Keratinocyte (primary cell): ENCODE data around the gene IQSEC2.

Experiments
- EZH2 ChIP-seq: IDR thresholded peaks from one replicate; pipeline ENCODE4 v1.6.1; 2012; ENCODE audit warnings: inconsistent platforms, mild to moderate bottlenecking, low read length, moderate library complexity
- TF ChIP-seq, protein P1 (sequence below), 3 experiments: IDR thresholded peaks in 1 of 3; conservative IDR thresholded peaks in 1 of 3; optimal IDR thresholded peaks in 1 of 3; 2 replicates in 2 of 3; 3 replicates in 1 of 3; pipeline versions ENCODE3 to v1.5.1; 2011; ENCODE audit warnings: low read length in 3 of 3, mild to moderate bottlenecking in 3 of 3, moderate library complexity in 2 of 3, control low read depth in 1 of 3, inconsistent platforms in 1 of 3; ENCODE audit not compliant: insufficient read depth in 2 of 3; ENCODE audit errors: extremely low read depth in 1 of 3

GRCh38 chrX:53281963-53282695, 745 bp upstream of the IQSEC2 start:
- TF ChIP-seq, protein P1, sequence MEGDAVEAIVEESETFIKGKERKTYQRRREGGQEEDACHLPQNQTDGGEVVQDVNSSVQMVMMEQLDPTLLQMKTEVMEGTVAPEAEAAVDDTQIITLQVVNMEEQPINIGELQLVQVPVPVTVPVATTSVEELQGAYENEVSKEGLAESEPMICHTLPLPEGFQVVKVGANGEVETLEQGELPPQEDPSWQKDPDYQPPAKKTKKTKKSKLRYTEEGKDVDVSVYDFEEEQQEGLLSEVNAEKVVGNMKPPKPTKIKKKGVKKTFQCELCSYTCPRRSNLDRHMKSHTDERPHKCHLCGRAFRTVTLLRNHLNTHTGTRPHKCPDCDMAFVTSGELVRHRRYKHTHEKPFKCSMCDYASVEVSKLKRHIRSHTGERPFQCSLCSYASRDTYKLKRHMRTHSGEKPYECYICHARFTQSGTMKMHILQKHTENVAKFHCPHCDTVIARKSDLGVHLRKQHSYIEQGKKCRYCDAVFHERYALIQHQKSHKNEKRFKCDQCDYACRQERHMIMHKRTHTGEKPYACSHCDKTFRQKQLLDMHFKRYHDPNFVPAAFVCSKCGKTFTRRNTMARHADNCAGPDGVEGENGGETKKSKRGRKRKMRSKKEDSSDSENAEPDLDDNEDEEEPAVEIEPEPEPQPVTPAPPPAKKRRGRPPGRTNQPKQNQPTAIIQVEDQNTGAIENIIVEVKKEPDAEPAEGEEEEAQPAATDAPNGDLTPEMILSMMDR (optimal IDR thresholded peaks at IDR 0.05 in 1 of 3, IDR thresholded peaks at IDR 0.05 in 1 of 3, conservative IDR thresholded peaks at IDR 0.05 in 1 of 3; ENCODE audit: extremely low read depth in 1 of 3, insufficient read depth in 2 of 3, low read length in 3 of 3) = no peak
- no peak for TF ChIP-seq EZH2
